GM21528 (cell line): ENCODE measurements around the gene SUZ12.
"Not testable (repeated sequence)": the region's sequence is repeated elsewhere in the genome, so short reads cannot be mapped to it uniquely, and the experiment has no call there.

Experiments used
- ATAC-seq: cut with Tn5 transposase; IDR thresholded peaks from one replicate; pipeline ENCODE4 v1.9.1; 2021; ENCODE audit warnings: mild to moderate bottlenecking, moderate library complexity; ENCODE audit not compliant: unreplicated experiment, low FRiP score

Gene SUZ12

DNA sequence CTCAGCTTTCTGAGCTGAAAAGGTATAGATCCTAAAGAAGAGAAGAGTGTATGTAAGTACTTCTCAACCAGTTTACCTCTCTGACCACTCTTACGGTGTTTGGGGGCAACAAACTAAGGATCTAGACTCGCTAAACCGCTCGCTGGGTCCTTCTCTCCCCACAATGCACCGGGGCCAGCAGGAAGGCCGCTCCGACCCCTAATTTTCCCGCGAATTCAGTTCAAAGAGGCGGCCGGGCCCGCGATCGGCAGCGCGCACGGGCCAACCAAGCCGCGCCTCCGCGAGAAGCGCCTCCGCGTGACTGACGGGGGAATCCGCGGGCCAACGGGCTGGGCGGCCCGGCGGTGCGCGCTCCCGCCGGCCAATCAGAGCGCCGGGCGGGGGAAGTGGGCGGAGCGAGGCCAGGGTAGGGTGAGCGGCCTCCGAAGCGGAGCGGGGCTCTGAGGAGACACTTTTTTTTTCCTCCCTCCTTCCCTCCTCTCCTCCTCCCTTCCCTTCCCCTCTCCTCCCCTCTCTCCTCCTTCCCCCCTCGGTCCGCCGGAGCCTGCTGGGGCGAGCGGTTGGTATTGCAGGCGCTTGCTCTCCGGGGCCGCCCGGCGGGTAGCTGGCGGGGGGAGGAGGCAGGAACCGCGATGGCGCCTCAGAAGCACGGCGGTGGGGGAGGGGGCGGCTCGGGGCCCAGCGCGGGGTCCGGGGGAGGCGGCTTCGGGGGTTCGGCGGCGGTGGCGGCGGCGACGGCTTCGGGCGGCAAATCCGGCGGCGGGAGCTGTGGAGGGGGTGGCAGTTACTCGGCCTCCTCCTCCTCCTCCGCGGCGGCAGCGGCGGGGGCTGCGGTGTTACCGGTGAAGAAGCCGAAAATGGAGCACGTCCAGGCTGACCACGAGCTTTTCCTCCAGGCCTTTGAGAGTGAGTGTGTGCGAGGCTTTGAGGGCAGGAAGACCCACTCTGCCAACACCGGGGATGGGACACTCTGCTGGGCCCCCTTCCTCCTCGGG is at the start of gene SUZ12:
TSS of gene SUZ12 (plus strand) at position 393 of the 995 bp plus-strand sequence. CDS start at position 633, 240 bp downstream.
- peak; percentile 91 for ATAC-seq

DNA sequence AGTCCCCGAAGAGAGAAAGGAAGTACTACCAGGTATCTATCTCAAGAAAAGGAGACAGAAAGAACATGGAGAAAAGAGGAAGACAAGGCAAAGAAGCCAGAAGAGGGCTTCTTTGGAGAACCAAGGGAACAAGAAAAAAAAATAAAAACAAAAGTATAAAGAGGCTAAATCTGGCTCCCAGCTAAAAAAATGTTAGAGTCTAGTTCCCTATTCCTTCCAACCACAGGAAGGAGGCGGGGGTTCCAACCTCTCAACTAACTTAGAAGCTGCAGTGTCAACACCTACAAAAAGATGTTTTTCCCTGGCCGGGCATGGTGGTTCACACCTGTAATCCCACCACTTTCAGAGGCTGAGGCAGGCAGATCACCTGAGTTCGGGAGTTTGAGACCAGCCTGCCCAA is 48.7 kb upstream of the SUZ12 start:
- no peak for ATAC-seq

DNA sequence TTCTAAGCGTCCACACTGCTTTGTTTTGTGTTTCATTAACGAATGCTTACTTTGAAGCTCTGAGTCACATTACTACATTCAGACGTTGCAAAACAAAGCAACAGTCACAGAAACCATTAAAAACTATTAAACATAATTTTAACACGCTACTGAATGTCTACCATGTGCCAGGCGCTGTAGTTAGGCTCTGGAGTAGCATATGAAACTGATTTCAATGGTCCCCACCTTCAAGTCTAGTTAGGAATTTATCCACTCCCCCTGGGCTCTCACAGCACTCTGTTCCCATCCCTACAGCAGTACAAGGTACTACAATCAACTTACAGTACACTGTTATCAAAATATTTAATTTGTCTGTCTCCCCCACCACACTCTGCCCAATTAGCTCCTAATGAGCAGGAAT is 35.9 kb upstream of the SUZ12 start:
- ATAC-seq, result no peak

DNA sequence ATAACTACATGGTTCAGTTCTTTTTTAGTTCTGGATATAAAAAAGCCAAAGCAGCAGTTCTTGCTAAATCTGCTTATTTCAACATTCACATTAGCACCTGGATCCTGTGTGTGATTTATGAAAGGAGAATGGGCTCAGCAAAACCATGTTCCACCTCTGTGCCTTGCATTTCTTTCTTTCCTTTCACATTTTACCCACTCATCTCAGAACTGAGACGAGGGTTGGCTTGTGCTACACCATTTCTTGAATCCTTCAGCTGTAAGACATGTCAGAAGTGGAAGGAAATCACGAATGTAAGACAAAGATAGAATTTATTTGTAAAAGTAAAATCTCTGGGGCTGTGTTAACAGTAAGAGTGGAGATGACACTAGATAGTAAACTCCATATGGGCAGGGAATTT is 34.1 kb upstream of the SUZ12 start:
- no peak for ATAC-seq

DNA sequence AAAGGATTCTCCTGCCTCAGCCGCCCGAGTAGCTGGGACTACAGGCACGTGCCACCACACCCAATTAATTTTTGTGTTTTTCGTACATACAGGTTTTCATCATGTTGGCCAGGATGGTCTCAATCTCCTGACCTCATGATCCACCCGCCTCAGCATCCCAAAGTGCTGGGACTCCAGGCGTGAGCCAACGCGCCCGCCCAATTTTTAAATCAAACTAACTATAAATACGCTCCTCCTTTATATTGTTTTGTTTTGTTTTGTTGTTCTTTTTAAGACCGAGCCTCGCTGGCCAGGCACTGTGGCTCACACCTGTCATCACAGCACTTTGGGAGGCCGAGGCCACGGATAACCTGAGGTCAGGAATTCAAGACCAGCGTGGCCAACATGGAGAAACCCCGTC is 33.4 kb upstream of the SUZ12 start:
- no peak for ATAC-seq

DNA sequence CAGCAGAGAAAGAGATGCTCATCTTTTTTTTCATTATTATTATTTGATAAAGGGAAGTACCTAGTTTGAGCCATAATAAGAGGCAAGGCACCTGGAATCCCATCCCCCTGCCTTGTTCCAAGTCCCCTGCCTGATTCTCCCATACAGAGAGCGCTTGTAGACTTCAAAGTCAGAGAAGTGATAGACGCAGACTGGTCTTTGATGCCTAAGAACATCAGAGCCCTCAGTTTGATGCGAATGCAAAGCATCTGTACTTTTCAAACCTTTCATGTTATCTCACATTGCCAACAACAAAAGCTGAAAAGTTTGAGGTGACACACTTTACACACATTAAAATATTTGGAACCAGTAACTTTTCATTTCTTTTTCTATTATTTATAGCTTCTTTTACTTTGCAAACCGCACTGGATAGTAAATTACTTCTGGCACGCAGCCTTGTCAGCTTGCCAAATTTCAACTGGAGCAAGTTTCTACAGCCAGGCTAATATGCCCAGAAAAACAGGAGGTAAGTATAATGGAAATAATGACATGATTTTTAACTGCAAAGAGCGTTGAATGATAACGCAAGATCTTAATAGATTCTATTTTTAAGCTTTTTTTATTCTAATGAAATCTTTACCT is 29.4 kb upstream of the SUZ12 start:
- no peak for ATAC-seq

DNA sequence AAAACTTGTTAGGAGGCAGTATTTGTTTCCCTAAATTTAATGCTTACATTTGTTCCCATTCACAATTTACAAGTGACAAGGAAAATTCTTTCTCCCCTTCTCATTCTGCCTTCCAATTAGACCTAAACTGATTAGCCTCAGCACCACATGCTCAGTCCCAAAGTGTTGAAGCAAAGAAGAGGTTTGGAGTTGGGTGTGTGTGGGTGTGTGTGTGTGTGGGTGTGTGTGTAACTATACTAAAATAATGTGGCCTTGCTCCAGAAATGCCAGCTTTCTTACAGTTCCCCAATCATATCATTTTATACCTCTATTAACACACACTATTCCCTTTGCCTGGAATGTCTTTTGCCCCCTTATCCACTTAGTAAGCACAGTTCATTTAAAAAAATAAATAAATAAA is 28.4 kb upstream of the SUZ12 start:
- ATAC-seq, result no peak

DNA sequence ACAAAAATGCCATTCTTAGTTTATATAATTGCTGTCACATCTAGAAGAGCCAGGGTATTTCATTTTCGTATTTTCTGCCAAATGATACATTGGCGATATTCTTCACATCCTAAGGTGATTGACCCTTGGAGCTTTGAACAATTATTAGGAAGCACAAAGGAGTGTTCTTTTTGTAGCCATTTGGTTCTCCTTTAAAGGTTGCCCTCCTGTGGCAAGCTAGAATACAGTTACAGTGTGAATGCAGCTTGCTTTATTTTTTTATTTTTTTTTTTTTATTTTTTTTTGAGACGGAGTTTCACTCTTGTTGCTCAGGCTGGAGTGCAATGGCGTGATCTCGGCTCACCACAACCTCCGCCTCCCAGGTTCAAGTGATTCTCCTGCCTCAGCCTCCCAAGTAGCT is 24.1 kb upstream of the SUZ12 start:
- not testable (repeated sequence) for ATAC-seq

DNA sequence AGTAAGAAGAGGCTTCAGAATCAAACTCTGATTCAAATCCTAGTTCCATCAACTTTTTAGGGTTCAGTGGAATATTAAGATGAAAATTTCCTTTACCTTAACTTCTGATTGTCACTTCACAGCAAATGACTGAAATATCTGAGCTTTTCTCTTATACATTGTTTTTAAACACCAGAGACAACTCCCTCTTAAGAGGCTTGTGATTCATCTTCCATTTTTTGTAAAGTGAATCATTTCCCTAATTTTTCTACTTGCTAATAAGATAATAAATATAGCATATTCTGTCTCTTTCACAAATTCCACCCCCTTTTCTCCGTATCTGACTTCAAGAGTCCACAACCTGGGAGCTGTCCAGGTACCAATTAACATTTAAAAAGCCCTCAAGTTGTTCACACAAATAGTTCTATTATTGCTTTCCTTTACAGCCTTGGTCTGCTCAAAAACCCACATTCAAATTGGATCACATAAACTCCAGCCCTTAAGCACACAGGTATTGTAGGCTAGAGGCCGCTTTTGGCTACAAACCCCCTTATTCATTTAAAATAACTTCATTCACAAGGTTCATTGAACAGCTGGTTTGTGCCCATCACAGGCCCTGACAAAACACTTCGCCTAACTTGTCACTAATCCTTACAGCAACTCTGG is 21.2 kb upstream of the SUZ12 start:
- no peak for ATAC-seq

DNA sequence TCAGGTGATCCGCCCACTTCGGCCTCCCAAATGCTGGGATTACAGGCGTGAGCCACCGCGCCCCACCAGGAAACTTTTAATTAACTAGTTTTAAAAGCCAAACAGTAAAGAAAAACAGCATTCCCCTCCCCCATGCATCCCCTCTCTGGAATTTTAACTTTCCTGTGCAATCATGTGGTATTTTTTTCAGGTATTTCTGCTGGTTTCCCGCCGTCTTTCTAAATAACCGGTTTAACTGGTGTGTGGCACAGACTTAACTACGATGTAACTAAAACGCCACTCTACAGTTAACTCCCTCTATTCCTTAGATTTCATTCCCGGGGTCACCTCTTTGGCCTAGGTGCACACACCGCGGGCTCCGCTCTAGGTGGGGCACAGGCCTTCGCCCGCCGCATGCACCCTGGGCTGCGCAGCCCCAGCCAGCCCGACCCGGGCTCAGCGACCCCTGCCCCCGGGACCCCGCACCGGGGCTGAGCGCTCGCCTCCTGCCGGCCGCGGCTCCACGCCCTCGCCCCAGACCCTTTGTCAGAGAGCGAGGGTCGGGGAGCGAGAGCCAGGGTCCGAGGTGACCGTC is 20.2 kb upstream of the SUZ12 start:
- ATAC-seq, result no peak

DNA sequence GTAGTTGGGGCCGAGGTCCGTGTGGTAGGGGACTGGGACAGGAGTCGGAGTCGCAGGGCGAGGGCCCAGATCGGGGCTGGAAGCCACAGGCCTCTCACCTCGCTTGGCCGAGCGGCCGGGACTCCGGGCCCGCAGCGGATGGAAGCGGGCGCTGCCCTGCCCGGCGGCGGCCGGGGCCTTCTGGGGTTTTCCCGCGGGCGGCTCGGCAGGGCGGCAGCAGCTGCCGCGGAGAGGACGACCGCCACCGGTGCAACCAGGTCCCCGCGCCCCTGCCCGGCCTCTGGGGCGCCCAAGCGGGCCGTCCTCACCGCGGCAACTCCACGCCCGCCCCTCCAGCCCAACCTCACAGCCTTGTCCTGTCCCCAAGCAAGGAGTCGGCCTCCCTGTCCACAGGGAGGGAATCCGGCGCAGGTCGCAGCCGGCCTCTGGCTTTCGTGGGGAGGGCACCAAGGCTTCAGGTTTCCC is 19.7 kb upstream of the SUZ12 start:
- ATAC-seq, result no peak

DNA sequence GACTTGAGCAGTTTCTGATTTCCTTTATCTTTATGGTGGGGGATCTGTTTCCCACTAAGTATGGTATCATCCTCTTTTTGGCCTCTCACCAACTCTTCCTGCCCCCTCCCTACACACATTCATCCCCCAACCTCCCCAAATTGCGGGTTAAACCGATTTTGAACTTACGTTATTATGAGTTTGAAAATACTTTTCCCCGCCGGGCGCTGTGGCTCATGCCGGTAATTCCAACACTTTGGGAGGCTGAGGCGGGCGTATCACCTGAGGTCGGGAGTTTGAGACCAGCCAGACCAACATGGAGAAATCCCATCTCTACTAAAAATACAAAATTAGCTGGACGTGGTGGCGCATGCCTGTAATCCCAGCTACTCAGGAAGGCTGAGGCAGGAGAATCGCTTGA is 19.1 kb upstream of the SUZ12 start:
- ATAC-seq, result not testable (repeated sequence)

DNA sequence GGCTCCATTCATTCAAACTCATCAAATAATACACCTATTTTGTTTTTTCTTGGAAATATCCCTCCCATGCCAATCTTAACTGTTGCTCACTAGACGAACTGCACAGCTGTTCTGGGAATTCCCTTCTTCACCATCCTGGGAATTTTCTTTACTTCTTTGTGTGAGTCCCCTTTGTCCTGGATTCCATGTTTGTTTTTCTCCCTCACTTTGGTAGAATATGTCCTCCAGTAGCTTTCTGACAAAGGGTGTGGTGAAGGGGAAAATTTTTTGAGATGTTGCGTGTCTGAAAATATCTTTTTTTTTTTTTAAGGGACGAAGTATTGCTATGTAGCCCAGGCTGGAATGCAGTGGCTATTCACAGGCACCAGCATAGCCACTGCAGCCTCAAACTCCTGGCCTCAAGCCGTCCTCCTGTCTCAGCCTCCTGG is 18.1 kb upstream of the SUZ12 start:
- ATAC-seq, result no peak

DNA sequence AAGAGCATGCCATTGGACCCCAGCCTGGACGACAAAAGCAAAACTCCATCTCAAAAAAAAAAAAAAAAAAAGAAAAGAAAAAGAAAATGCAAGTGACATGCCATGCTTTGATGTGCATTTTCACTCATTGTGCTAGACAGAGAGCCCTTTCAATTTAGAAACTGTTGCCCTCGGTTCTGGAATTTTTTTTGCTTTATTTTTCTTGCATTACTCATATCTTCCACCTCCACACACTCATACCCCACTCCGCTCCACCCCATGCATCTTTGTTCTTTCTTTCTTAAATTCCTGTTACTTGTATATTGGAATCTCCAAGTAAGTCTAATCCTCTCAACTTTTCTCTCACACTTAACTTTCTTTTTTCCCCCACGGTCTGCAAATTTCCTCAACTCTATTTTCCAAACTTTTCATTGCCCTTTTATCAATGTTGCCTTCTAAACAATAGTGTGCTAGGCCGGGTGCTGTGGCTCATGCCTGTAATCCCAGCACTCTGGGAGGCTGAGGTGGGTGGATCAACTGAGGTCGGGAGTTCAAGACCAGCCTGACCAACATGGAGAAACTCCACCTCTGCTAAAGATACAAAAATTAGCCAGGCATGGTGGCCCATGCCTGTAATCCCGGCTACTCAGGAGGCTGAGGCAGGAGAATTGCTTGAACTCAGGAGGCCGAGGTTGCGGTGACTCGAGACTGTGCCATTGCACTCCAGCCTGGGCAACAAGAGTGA is 16.8 kb upstream of the SUZ12 start:
- ATAC-seq, result no peak

DNA sequence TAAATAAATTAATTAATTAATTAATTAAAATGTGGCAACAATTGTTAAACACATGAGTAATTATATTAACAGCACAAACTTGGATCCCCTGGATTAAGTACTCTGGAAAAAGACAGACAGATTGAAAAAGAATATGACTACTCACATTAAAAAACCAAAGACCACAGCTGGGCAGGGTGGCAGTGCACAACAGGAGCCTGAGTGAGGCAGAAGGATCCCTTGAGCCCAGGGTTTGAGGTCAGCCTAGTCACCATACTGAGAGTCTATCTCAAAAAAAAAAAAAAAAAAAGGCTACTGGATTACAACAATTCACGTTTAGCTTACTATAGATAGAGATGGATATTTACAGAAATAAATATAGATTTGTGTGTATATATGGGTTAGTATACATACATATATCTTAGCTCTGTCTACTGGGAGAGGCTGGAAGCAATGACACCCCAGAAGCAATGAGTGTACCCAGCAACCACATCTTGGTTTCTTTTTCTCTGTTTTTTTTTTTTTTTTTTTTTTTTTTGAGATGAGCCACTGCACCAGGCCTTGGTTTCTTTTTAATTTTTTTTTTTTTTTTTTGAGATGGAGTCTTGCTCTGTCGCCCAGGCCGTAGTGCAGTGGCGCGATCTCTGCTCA is 10.6 kb upstream of the SUZ12 start:
- ATAC-seq, result no peak

DNA sequence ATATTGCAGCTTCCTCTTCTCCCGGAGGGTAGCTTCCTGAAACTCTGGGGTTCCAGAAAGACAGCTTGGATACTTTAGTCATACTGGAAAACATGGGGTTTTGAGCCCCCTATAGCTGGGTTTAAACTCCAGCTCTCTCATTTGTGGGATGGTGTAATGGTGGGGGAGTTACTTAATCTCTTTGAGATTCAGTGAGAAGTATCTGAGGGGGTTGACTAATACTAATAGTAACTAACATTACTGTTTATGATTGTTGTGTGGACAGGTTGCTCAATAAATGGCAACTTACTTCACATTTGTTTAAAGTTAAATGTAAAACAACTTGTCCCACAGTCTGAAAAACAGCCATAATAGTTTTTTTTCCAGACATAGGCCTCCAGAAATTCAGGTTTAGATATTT is 5.1 kb upstream of the SUZ12 start:
- no peak for ATAC-seq

DNA sequence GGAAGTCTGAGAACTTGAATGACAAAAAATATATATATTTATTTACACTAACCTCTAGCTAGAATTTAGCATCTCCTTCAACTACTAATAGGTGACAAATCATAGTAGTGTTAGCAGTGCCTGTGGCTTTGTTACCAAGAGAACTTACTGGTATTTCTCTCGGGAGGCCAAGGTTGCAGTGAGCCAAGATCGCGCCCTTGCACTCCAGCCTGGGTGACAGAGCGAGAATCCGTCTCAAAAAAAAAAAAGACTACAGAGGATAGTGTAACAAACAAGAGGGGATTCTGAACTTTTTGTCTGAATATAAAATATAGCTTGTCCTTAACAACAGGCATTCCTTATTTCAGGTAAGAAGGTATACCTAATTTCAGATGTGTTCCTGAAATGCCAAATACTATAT is 1.3 kb upstream of the SUZ12 start:
- no peak for ATAC-seq

DNA sequence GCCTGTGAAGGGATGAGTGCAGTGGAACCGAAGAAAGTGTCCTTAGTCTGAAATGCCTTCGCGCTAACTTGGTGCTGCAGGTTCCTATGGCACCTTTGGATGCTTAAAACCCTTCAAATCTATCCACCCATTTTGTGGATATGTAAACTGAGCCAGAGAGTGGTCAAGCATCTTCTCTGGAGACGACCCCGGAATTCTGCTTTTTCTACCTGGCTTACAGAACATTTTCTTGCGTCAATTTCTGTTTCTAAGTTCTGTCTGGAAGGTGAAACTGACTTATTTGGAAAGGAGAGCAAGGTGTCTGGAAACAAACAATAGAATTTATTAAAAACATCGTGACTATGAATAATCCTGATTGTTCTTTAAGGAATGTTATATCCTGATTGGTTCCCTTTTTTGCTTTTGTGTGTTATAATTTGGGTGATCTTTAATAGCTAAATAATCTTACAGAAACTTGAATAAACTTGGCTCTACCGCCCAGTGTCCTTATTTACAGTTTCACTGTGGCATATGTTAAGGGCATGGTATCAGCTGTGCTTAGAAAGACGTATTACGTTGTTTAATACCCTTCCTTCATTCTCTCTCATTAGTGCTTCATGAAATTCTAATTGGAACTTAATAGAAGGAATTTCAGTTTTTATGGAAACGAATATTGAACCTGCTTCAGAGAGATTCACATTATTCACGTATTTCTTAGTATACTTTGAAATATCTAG is 1.3 kb downstream of the SUZ12 start:
- not testable (repeated sequence) for ATAC-seq

DNA sequence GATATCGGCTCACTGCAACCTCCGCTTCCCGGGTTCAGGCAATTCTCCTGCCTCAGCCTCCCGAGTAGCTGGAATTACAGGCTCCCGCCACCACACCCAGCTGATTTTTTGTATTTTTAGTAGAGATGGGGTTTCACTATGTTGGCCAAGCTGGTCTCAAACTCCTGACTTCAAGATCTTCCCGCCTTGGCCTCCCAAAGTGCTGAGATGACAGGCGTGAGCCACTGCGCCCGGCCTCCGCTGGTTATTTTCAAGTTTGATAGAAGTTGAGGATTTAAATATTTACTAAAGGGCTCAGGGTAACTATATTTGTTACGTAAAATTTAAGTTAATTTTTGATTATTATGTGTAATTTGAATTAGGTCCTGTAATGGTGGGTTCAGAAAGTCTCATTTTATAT is 5.1 kb downstream of the SUZ12 start:
- not testable (repeated sequence) for ATAC-seq
